Heart left ventricle (tissue), 16 donors: ENCODE measurements around the gene CCDC188. TPM values are rescaled to one million over a fixed set of nuclear protein-coding genes. Genes with fewer than 3 reads are reported as not detected.

ENCODE experiments used
- ATAC-seq, 4 donors: fragments of 200-7000 bp; cut with Tn5 transposase; one replicate each; pipeline ENCODE4 v1.9.1; 2020 to 2022; ENCODE audit warnings: moderate library complexity in 4 of 4, mild to moderate bottlenecking in 3 of 4, moderate number of reproducible peaks in 1 of 4
- DNase-seq, 5 donors: peaks; one replicate each; pipeline ENCODE4 v3.0.0-alpha.2; 2020
- H3K27ac ChIP-seq, 12 donors: fragments of 200-600 bp; sonication (generic) in 4 of 12; one replicate each; pipeline versions ENCODE4 v1.5.0 to v1.8.0; 2016 to 2022; ENCODE audit warnings: mild to moderate bottlenecking in 2 of 12
- H3K27me3 ChIP-seq, 9 donors: fragments of 200-600 bp; sonication (generic) in 2 of 9; one replicate each; pipeline versions ENCODE4 v1.5.1 to v1.8.0; 2016 to 2022; ENCODE audit warnings: mild to moderate bottlenecking in 3 of 9
- H3K36me3 ChIP-seq, 9 donors: fragments of 200-600 bp; sonication (generic) in 2 of 9; one replicate each; pipeline versions ENCODE4 v1.5.0 to v1.8.0; 2018 to 2022; ENCODE audit warnings: mild to moderate bottlenecking in 2 of 9
- H3K4me1 ChIP-seq, 12 donors: fragments of 200-600 bp; sonication (generic) in 4 of 12; one replicate each; pipeline versions ENCODE4 v1.5.0 to v1.8.0; 2016 to 2022; ENCODE audit warnings: mild to moderate bottlenecking in 3 of 12
- H3K4me3 ChIP-seq, 12 donors: fragments of 200-600 bp; sonication (generic) in 4 of 12; one replicate each; pipeline versions ENCODE4 v1.5.0 to v1.8.0; 2017 to 2022; ENCODE audit warnings: mild to moderate bottlenecking in 9 of 12, moderate library complexity in 4 of 12
- H3K9me3 ChIP-seq, 12 donors: fragments of 200-600 bp; sonication (generic) in 4 of 12; one replicate each; pipeline versions ENCODE4 v1.5.0 to v1.8.0; 2016 to 2022; ENCODE audit warnings: mild to moderate bottlenecking in 1 of 12
- CTCF ChIP-seq, 12 donors: fragments of 200-600 bp; sonication (generic) in 4 of 12; IDR thresholded peaks; one replicate each; pipeline versions ENCODE4 v1.5.0 to v1.8.0; 2018 to 2022; ENCODE audit warnings: antibody characterized with exemption in 12 of 12, mild to moderate bottlenecking in 5 of 12
- POLR2A ChIP-seq, 2 donors: fragments of 450-650 bp; IDR thresholded peaks; one replicate each; pipeline ENCODE4 v1.6.1; 2017; ENCODE audit warnings: antibody characterized with exemption in 2 of 2, mild to moderate bottlenecking in 2 of 2, moderate library complexity in 2 of 2
- WGBS, 4 donors: extraction: QIAGEN DNeasy Blood & Tissue Kit in 2 of 4; methylation state at CpG; one replicate each; pipeline versions ENCODE4 v1.1.5 to v1.1.7; 2013 to 2018; 5-methylcytosine and 5-hydroxymethylcytosine counted together
- intact Hi-C, 10 donors: fragments of 100-400 bp; cut with DNase I; formaldehyde crosslinking; loops; one replicate each; pipeline versions ENCODE4 v1.11.1 to v1.14.2; 2022
- polyA plus RNA-seq, 2 donors: library from polyadenylated mRNA; stranded (reverse); fragments of 200-250 nt; gene quantifications; one replicate each; pipeline ENCODE4 v1.2.3, GENCODE V29; 2013
- total RNA-seq, 9 donors: library from RNA; depleted of rRNA in 2 of 9; stranded (reverse); fragments of >200 nt in 2 of 9; fragmentation: NEBNext Ultra II Directional in 3 of 9; extraction: Animal tissue kit (Norgen Biotek cat#: 25700) in 3 of 9; gene quantifications; one replicate each; pipeline versions ENCODE4 v1.1.0 to v1.2.4, GENCODE V29; 2016 to 2023
- donor health status: ischemic (EF 13 %, LVEDD 7.1; RV severe dilation, severe dysfunction).
- donor health status: healthy with polysubstance abuse.
- donor health status: DM: no; HTN: yes; CAD: no.
- donor health status: DM: no; HTN: no; CAD: no.
- donor health status: ischemic (EF 25% LVEDD 6.9; RV normal size, moderate dysfunction).
- donor health status: ischemic (EF 25% LVEDD 5.7; RV mildly dilated, moderate dysfunction).
- donor health status: healthy.
- donor health status: DM: yes; HTN: yes; CAD: no.
- donor health status: ischemic (EF 35%, LVEDD 5.7; RV mildly dilated, moderate dysfunction).
- donor health status: nonischemic (EF 11% LVEDD 7.7; RV severe dilation, severe dysfunction).
- donor health status: DM: yes; HTN: yes; CAD: no.
- donor health status: PGD.
- donor health status: ischemic (EF 29% LVEDD 5.4; RV normal size, mild dysfunction).
- donor health status: nonischemic (EF 23%, LVEDD 6.1; RV moderate dilation, normal function).

The CCDC188 gene
- total and polyA plus RNA-seq, 11 donors: 0.17 to 1.0 (median 0.50) TPM; not detected in 4

- Histone ChIP-seq H3K9me3 (no peaks in the 10 kb centered on the region), H3K27ac (no peak overlapping the region), H3K4me3 (no peak overlapping the region), H3K36me3 (no peaks in the 10 kb centered on the region), H3K4me1 (no peaks in the 10 kb centered on the region), H3K27me3 (no peaks in the 10 kb centered on the region)
- no peak for TF ChIP-seq POLR2A (IDR thresholded peaks at IDR 0.05)
- TF ChIP-seq CTCF (IDR thresholded peaks at IDR 0.05): no peak
- DNase-seq: no peak
- no peak for ATAC-seq
- intact Hi-C loops: no loop called here
- 87 to 92% (median 89%) methylated on average over 7 to 9 of the region's 9 CpGs for WGBS, 4 donors
Observed at GRCh38 chr22:20166703-20167102, 15.8 kb upstream of the CCDC188 start.

GRCh38 chr22:20165913-20166312 is 15.1 kb upstream of the CCDC188 start:
- ATAC-seq: no peak

GRCh38 chr22:20165421-20165820 is 14.6 kb upstream of the CCDC188 start:
- Histone ChIP-seq H3K4me1 (no peaks in the 10 kb centered on the region), H3K4me3 (no peak overlapping the region), H3K27me3 (no peaks in the 10 kb centered on the region), H3K27ac (no peak overlapping the region), H3K9me3 (no peaks in the 10 kb centered on the region), H3K36me3 (no peaks in the 10 kb centered on the region)
- WGBS, 4 donors: 86 to 93% (median 93%) methylated on average over 3 to 12 of the region's 12 CpGs
- intact Hi-C loops: no loop called here
- no peak for ATAC-seq
- TF ChIP-seq CTCF (IDR thresholded peaks at IDR 0.05) (no peak), POLR2A (IDR thresholded peaks at IDR 0.05) (no peak)
- no peak for DNase-seq

More at GRCh38 chr22:20165913-20166312, 15.1 kb upstream of the CCDC188 start:
- TF ChIP-seq POLR2A (IDR thresholded peaks at IDR 0.05) (no peak), CTCF (IDR thresholded peaks at IDR 0.05) (no peak)
- Histone ChIP-seq H3K9me3 (no peaks in the 10 kb centered on the region), H3K4me3 (no peak overlapping the region), H3K27ac (no peak overlapping the region), H3K27me3 (no peaks in the 10 kb centered on the region), H3K36me3 (no peaks in the 10 kb centered on the region), H3K4me1 (no peaks in the 10 kb centered on the region)
- intact Hi-C loops: no loop called here
- DNase-seq: no peak
- WGBS, 4 donors: 83 to 93% (median 85%) methylated on average over 7 of the region's 7 CpGs

- 60 to 74% (median 64%) methylated on average over 2 to 11 of the region's 11 CpGs for WGBS, 4 donors
- H3K27ac ChIP-seq: no peak overlapping the region
- no peak for ATAC-seq
Observed at GRCh38 chr22:20164863-20165262, 14.0 kb upstream of the CCDC188 start.

More at GRCh38 chr22:20164863-20165262, 14.0 kb upstream of the CCDC188 start:
- intact Hi-C loops: no loop called here
- H3K36me3 ChIP-seq: no peaks in the 10 kb centered on the region
- H3K4me3 ChIP-seq: no peak overlapping the region
- no peak for TF ChIP-seq POLR2A (IDR thresholded peaks at IDR 0.05)
- TF ChIP-seq CTCF (IDR thresholded peaks at IDR 0.05): no peak
- H3K27me3 ChIP-seq: no peaks in the 10 kb centered on the region
- no peak for DNase-seq
- H3K9me3 ChIP-seq: no peaks in the 10 kb centered on the region
- H3K4me1 ChIP-seq: no peaks in the 10 kb centered on the region
